ENCODE data around the gene SRC.
"Not testable (repeated sequence)": the region's sequence is repeated elsewhere in the genome, so short reads cannot be mapped to it uniquely, and the experiment has no call there.

SRC gene

DNA sequence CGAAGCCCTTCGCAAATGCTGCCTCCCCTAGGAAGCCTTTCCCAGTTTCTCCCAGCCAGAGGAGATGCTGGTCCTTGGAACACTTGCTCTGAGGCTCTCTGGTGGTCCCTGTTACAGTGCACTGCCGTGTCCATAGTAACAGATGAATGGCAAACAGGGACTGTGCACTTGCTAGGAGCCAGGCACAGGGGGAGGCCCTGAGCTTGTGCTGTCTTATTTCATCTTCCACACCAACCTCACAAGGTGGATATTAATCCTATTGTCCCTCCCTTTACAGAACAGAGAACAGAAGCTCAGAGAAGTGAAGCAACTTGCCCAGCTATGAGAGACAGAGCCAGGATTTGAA is 19.0 kb downstream of the SRC start:
- DNase-seq = no peak

GRCh38 chr20:37365760-37366638 is 20.1 kb downstream of the SRC start:
- no peak for DNase-seq

DNA sequence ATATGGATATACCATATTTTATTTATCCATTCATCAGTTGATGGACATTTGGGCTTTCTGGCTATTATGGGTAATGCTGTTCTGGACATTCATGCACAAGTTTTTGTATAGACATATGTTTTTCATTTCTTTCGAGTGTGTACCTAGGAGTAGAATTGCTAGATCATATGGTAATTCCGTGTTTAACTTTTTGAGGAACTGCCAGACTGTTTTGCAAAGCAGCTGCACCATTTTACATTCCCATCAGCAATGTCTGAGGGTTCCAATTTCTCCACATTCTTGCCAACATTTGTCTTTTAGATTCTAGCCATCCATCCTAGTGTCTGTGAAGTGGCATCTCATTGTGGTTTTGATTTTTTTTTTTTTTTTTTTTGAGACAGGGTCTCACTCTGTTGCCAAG is 20.8 kb downstream of the SRC start:
- DNase-seq = no peak

GRCh38 chr20:37369846-37370245 is 23.9 kb downstream of the SRC start:
- DNase-seq = no peak

DNA sequence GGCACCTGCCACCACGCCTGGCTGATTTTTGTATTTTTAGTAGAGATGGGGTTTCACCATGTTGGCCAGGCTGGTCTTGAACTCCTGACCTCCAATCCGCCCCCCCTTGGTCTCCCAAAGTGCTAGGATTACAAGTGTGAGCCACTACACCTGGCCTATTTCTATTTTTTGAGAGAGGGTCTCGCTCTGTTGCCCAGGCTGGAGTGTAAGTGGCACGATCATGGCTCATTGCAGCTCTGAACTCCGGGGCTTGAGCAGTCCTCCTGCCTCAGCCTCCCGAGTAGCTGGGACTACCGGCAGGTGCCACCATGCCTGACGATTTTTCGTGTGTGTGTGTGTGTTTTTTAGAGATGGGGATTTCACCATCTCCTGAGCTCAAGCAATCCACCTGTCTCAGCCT is 25.9 kb downstream of the SRC start:
- DNase-seq = not testable (repeated sequence)

DNA sequence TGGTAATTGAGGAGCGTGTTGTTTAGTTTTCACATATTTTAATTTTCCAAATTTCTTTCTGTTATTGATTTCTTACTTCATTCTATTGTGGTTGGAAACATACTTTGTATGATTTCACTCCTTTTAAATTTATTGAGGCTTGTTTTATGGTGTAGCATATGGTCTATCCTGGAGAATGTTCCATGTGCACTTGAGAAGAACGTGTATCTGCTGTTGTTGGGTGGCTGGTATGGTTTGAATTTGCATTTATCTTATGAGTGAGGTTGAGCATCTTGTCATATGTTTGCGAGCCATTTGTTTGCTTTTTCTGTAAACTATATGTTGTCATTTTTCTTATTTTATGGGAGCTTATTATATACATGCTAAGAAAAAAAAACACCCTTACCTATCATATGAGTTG is 26.5 kb downstream of the SRC start:
- DNase-seq = no peak

DNA sequence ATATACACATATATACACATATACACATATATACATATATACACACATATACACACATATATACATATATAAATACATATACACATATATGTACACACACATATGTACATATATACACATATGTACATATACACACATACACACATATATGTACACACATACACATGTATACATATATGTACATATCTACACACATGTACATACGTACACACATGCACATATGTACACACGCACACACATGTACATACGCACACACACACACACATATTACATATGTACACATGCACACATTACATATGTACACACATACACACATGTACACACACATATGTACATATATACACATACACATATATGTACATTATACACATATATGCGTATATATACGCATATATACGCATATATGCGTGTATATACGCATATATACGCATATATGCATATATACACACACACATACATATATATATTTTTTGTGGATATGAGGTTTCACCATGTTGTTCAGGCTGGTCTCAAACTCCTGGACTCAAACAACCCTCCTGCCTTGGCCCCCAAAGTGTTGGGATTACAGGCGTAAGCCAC is 27.2 kb downstream of the SRC start:
- DNase-seq = no peak

DNA sequence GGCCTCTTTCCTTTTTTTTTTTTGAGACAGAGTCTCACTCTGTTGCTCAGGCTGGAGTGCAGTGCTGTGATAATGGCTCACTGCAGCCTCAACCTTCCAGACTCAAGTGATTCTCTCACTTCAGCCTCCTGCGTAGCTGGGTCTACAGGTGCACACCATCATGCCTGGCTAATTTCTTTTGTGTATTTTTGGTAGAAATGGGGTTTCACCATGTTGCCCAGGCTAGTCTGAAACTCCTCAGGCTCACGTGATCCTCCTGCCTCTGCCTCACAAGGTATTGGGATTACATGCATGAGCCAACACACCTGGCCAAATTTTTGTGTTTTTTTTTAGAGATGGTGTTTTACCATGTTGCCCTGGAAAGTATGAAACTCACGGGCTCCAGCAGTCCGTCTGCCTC is 29.3 kb downstream of the SRC start:
- DNase-seq = no peak

DNA sequence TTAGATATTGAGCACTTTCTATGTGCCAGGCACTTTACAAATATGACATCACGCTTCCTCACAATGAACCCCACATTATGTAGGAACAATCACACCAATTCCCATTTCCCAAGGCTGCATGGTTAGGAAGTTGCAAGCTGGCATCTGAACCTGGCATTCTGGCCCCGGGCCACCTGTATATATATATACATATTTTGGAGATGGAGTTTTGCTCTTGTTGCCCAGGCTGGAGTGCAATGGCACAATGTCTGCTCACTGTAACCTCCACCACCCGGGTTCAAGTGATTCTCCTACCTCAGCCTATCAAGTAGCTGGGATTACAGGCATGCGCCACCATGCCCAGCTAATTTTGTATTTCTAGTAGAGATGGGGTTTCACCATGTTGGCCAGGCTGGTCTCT is 30.4 kb downstream of the SRC start:
- DNase-seq = no peak

GRCh38 chr20:37376791-37377190 is 30.9 kb downstream of the SRC start:
- DNase-seq = no peak

DNA sequence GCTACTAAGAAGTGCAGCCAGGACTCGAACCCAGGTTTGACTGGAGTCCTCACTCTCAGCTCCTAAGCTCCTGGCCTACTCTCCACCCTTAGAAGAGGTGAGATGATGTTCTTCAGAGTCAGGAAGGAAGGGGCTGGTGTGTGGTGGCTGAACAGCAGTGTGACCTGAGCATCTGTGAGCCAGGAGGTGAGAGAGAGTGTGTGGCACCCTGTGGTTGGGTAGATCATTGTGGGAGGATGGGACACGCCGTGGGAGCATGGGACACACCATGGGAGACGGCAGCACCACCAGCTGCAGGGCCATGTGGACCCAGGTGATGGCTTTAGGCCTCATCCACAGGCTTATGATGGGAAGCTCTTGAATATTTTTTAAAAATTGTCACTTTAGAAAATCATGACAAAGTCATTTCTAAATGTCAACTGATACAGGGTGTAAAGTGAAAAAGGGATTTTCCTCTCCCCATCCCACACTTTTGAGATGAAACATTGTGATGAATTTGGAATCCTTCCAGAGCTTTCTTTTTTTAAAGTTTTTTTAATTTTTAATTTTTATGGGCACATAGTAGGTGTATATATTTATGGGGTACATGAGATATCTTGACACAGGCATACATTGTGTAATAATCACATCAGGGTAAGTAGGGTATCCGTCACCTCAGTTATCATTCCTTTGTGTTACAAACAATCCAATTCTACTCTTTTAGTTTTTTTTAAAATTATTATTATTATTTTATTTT is 31.6 kb downstream of the SRC start:
- no peak for DNase-seq

GRCh38 chr20:37378420-37378784 is 32.5 kb downstream of the SRC start:
- no peak for DNase-seq

GRCh38 chr20:37378785-37379598 is 33.1 kb downstream of the SRC start:
- peak in 1 of 2 donors; percentile 10 for DNase-seq

DNA sequence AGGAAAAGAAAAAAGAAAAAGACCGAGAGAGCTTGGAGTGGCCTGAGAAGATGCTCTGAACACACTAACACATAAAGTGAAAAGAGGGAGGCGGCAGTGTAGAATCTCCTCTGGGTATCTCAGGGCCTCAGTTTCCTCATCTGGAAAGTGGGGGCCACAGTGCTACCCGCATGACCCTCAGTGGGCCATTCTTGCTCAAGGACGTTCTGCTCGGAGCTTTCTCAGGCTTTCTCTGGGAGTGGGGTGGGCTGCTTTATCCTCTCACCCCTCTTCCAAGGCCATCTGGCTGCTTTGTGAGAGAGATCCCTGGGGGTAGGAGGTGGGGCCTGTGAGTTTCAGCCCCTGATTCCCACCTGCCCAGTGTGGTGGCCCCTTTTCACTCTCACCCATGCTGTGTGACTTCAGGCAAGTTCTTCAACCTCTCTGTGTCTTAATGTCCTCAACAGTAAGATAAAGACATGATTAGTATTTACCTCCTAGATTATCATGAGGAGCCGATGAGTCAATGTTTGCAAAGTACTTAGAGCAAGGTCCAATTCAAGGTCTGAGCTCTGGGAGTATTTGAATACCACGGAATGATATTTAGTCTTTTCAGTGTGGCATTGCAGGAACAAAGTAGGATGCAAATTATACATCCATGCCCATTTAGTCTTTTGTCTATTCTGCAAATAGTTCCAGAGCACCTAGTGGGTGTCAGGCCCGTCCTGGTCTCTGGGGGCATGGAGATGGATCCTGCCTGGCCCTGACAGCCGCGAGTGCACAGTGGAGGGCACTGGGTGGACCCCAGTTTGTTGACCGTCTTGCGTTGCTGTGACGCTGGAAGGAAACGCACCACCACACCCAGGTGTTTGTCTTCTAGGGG is 34.3 kb downstream of the SRC start:
- DNase-seq = no peak

DNA sequence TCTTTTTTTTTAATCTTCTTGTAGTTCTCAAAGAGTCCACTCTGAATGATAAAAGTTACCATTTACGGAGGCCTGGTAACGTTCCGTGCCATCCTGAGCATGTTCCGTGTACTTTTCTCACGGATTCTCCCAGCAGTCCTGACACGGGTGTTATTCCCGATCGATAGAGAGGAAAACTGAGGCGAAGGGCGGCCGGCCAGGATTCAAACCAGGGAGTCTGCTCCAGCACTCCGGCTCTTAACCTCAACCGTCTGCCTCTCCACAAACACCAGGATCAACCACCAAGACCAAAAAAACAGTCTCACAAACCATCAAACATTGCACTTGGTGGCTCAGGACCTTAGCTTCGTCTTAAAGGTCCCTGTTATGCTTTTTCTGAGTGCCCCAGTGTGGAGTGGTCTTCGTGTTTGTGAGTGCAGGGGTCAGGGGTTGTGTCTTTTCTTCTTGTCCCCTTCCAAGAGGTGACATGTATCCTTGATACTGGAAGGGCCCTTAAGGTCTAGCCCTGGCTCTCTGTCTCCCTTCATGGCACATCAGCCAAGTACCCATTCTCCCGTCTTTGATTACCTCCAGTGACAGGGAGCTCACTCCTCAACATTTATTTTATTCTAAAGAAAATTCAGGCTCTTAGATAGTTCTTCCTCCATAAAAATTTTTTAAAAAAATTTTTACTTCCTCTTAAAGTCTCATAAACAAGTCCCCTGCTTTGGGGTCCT is 35.1 kb downstream of the SRC start:
- DNase-seq = no peak

DNA sequence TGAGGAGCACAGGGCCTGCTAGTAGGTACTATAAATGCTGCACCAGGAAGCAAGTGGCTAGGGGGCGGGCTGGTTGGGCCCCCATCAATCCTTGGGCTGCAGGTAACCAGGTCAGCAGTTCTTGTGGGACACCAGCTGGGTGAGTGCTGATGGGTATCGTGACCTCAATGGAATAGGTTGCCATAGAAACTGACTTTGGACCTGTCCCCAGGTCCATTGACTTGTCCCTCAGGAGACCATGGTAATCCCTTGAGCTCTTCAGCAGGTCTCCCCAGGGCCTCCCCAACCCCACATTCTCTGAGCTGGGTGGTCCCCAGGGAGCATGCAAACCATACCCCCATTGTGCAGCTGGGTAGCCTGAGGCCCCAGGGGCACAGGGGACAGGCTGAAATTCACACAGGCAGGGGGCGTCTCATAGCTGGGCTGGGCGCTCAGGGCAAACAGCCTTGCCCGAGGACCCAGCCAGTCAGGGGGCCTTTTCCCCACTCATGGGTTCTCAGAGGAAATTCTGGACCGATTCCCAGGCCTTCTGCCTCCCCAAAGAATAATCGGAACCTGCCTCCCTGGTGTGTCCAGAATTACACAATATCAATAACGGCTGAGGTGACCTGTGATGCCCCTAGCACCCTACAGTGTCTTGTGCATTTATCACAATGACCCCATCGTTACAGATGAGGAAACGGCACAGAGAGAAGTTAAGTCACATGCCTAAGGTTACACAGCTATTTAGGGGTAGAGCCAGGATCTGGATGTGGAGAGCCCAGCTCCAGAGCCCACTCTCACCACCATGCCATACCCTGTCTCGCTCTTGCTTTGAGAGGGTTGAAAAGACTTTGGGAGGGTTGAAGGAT is 35.9 kb downstream of the SRC start:
- no peak for DNase-seq

DNA sequence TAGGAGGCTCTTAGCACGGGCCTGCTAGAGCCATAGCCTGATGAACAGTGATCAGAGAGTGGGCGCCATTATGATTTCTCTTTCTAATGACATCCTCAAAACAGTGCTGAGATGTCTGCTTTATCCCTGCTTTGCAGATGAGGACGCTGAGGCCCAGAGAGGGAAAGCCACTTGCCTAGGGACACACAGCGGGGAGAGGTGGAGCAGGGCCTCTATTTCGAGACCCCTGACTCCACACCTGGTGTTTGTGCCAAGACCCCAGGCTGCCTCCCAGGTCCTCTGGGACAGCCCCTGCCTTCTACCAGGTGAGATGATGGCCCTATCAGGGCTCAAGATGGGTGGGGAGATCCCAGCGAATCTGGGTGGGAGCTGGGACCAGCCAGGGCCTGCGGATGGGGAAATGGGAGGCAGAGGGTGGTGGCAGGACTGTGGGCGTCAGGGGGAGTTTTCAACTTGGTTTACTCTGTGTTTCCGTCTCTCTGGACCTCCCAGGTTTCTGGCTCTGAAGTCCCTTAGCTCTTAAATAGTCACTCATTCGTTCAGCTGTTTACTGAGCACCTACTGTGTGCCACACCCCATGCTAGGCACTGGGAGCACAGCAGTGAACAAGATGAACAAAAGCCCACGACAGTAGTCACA is 36.7 kb downstream of the SRC start:
- DNase-seq = no peak

DNA sequence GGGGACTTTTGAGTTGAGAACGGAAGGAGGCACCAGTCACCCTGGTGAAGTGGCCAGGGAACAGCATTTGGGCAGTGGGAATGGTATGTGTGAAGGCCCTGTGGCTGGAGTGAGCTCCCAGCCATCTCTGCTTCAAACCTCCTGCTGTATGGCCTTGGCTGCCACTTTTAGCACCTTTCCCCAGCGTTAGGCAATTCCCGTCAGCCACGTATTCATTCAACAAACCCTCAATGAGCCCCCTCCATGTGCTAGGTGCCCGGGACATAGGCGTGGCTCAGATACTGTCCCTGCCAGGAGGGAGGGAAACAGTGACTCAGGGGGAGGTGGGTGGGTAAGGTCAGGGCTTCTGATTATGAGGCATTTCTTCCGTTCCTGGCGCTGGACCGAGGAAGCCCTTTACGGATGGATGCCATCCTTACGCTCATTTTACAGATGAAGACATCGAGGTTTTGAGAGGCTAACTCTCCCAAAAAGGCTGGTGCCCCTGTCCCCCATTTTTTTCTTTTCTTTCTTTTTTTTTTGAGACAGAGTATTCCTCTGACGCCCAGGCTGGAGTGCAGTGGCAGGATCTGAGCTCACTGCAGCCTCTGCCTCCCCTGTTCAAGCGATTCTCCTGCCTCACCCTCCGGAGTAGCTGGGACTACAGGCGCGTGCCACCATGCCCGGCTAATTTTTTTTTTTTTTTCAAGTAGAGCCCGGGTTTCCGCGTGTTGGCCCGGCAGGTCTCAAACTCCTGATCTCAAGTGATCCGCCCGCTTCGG is 37.5 kb downstream of the SRC start:
- no peak for DNase-seq

DNA sequence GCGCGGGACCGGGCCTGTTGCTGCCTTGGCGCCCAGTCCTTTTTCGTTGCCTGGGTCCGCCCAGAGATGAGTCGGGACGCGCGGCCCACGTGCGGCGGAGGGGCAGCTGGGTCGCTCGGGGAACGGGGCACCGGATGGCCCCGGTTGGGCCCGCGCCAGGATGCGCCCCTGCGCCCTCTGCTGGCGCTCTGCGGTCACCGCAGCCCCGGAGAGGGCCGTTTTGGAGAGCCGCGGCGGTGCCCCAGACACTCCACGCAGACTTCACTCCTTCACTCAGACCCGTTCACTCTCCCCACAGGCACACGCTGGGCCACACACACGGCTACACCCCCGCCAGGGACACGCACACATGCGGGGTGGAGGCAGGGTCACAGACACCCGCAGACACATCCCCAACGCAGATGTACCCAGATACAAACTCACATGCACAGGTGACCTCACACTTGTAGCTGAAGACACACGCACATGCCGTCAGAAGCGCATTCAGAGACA is 38.8 kb downstream of the SRC start:
- DNase-seq = peak; percentile 77 to 82

Data from CD4-positive, alpha-beta T cell treated with Interferon alpha-2 for 1 hour (primary cell).